ENCODE data around the gene ZNF829.
A peak's percentile ranks its signal among the peaks of the same experiment; 100 is the strongest.

ZNF829 gene

GRCh38 chr19:36915992-36916830 is at the start of gene ZNF829, which contains the start of gene ZNF568:
TSS of gene ZNF829 (minus strand) at chr19:36916291. CDS start at chr19:36915167, 1,124 bp downstream.
TSS of gene ZNF568 (plus strand) at chr19:36916332. CDS start at chr19:36922771, 6,439 bp downstream.
- DNase-seq (ENCODE audit: low spot score) = peak; percentile 96

GRCh38 chr19:36963280-36963679 is 47.2 kb upstream of the ZNF829 start:
- DNase-seq (ENCODE audit: low spot score) = no peak

- no peak for DNase-seq (ENCODE audit: low spot score)
Observed at GRCh38 chr19:36962346-36962745, 46.3 kb upstream of the ZNF829 start.

GRCh38 chr19:36950335-36951119 is 34.4 kb upstream of the ZNF829 start:
- no peak for DNase-seq (ENCODE audit: low spot score)

- no peak for DNase-seq (ENCODE audit: low spot score)
Observed at GRCh38 chr19:36939153-36939552, 23.1 kb upstream of the ZNF829 start.

- no peak for DNase-seq (ENCODE audit: low spot score)
Observed at GRCh38 chr19:36931684-36932083, 15.6 kb upstream of the ZNF829 start.

- DNase-seq (ENCODE audit: low spot score) = no peak
Observed at GRCh38 chr19:36918090-36918489, 2.0 kb upstream of the ZNF829 start.

- peak; percentile 67 for DNase-seq (ENCODE audit: low spot score)
Observed at GRCh38 chr19:36916991-36917390, 900 bp upstream of the ZNF829 start.

GRCh38 chr19:36898422-36898821 is 17.7 kb downstream of the ZNF829 start:
- no peak for DNase-seq (ENCODE audit: low spot score)

GRCh38 chr19:36894849-36895383 is 21.2 kb downstream of the ZNF829 start:
- DNase-seq (ENCODE audit: low spot score) = no peak

- DNase-seq (ENCODE audit: low spot score) = no peak
Observed at GRCh38 chr19:36891768-36892357, 24.2 kb downstream of the ZNF829 start.

GRCh38 chr19:36876993-36877938 is 38.8 kb downstream of the ZNF829 start:
- DNase-seq (ENCODE audit: low spot score) = no peak

- DNase-seq (ENCODE audit: low spot score) = no peak
Observed at GRCh38 chr19:36851898-36852297, 64.2 kb downstream of the ZNF829 start.

- peak; percentile 93 for DNase-seq (ENCODE audit: low spot score)
Observed at GRCh38 chr19:36850559-36851442, 65.3 kb downstream of the ZNF829 start, which contains the start of gene ZNF345. TSS of gene ZNF345 (plus strand) at chr19:36850876. CDS start at chr19:36876831, 25,955 bp downstream.

GRCh38 chr19:36849701-36850558 is 66.2 kb downstream of the ZNF829 start:
- peak; percentile 92 for DNase-seq (ENCODE audit: low spot score)

- no peak for DNase-seq (ENCODE audit: low spot score)
Observed at GRCh38 chr19:36847968-36848367, 68.1 kb downstream of the ZNF829 start.

- no peak for DNase-seq (ENCODE audit: low spot score)
Observed at GRCh38 chr19:36838784-36839324, 77.2 kb downstream of the ZNF829 start.

Measured in left forelimb (tissue), 1 donor.